Transverse colon (tissue), 4 donors: ENCODE data around the gene ZNF248.

Experiments
- EP300 ChIP-seq: sonication (generic); formaldehyde crosslinking; IDR thresholded peaks from one replicate; pipeline ENCODE4 v1.6.1; 2017; ENCODE audit warnings: antibody characterized with exemption, low read depth
- POLR2A ChIP-seq: fragments of 450-650 bp; IDR thresholded peaks from one replicate; pipeline ENCODE4 v1.6.1; 2016; ENCODE audit warnings: antibody characterized with exemption, mild to moderate bottlenecking, moderate library complexity
- POLR2AphosphoS5 ChIP-seq, 3 donors: sonication (generic); formaldehyde crosslinking; IDR thresholded peaks; one replicate each; pipeline ENCODE4 v1.6.1; 2016; ENCODE audit warnings: antibody characterized with exemption in 3 of 3
- TF ChIP-seq, protein P1 (sequence below), 5 experiments: fragments of 200-600 bp in 3 of 5; fragments of 450-650 bp in 2 of 5; sonication (generic) in 3 of 5; IDR thresholded peaks; 1 replicate in 2 of 5; 2 replicates in 3 of 5; pipeline ENCODE4 v1.5.1; 2016 to 2017; ENCODE audit warnings: antibody characterized with exemption in 5 of 5, inconsistent platforms in 3 of 5, mild to moderate bottlenecking in 2 of 5, moderate library complexity in 1 of 5

DNA sequence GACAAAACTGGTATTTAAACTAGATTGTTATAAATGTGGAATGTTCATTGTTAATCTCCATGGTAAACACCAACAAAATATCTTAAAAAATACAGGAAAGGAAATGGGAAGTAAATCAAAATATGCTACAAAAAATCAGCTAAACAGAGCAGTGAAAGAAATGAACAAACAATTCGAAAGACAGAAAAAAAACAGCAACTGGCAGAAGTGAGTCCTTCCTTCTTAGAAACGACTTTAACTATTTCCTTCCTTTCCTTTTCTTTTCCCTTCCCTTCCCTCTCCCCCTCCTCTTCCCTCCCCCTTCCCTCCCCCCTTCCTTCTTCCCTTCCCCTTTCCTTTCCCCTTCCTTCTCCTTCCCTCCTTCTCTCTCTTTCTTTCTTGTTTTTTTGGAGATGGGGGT, 12.8 kb downstream of the ZNF248 start:
- TF ChIP-seq, protein P1, sequence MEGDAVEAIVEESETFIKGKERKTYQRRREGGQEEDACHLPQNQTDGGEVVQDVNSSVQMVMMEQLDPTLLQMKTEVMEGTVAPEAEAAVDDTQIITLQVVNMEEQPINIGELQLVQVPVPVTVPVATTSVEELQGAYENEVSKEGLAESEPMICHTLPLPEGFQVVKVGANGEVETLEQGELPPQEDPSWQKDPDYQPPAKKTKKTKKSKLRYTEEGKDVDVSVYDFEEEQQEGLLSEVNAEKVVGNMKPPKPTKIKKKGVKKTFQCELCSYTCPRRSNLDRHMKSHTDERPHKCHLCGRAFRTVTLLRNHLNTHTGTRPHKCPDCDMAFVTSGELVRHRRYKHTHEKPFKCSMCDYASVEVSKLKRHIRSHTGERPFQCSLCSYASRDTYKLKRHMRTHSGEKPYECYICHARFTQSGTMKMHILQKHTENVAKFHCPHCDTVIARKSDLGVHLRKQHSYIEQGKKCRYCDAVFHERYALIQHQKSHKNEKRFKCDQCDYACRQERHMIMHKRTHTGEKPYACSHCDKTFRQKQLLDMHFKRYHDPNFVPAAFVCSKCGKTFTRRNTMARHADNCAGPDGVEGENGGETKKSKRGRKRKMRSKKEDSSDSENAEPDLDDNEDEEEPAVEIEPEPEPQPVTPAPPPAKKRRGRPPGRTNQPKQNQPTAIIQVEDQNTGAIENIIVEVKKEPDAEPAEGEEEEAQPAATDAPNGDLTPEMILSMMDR (IDR thresholded peaks at IDR 0.05), result no peak
- TF ChIP-seq POLR2A (no peak), POLR2AphosphoS5 (IDR thresholded peaks at IDR 0.05) (no peak), EP300 (no peak)
